Activated CD4-positive, alpha-beta T cell treated with anti-CD3 and anti-CD28 coated beads, Interleukin-2, amount 50 U/mL, for 4 hours (primary cell): Measurements from ENCODE around the gene PSMA1.

Source experiments
- DNase-seq, 2 experiments: peaks; one replicate each; pipeline ENCODE4 v3.0.0-alpha.2; 2020

The PSMA1 gene

DNA sequence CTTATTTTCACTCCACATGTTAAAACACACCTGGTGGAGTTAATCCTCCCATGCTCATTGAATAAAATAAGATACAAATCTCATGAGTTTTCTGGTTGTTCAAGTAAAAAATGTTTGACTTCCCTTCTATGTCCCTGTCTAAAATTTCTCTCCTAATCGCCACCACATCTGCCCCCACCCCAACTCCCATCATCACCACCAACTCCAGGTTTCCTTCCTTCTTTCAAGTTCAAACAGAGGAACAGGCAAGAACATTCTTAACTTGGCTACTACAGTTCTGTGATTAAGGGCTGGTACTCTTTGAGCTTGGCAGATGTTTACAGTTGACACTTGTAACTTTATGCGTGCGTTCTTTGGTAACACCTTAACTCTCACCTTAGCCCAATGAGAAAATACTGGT, 9.1 kb upstream of the PSMA1 start:
- no peak for DNase-seq

DNA sequence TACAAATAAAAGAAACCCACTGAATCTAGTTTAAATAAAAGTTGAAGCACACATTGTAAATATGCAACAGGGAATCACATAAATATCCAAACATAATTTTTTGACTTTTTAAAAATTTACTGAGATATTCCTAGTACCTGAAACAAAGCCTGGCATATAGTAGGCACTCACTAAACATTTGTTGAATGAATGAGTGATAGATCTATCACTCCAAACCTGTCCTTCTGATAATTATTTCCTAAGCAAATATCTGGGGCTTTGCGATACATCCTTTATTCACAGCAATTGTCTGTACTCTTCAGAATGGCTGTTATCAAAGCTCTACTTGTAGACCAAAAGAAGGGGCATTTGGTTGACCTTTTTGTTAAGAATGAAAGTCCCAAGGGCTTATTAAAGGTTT, 2.6 kb upstream of the PSMA1 start:
- DNase-seq, result no peak

DNA sequence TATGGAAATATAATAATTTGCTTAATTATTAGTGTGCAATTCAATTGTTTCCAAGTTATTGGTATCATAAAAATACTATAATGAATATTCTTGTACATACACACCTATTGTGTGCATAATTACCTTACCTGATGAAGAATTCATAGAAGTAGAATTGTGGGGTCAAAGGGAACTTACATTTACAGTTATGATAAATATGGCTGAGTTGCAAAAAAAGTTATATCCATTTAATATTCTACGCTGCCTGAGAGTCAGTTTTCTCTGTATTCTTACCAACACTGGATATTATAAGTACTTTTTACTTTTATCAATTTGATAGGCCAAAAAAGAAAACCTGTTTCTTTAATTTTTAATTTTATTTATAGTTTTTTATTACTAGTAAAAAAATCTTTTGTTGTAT, 2.1 kb upstream of the PSMA1 start:
- no peak for DNase-seq

DNA sequence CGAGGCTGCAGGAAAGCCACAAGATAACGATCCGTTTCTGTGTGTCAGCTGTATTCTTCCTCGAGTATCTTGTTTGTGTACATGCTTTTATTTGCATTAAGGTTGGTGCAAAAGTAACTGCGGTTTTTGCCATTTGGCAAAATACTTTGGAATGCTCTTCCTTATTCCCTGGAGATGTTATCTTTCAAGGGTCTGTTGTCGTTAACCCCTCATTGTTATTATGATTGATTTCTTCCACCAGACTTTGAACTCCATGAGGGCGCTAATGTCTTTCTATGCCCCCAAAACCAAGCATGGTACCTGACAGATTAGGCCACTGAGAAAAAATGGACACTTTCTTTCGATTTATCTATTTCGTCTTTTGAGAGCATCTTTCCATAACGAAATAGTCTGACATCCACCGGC, 563 bp upstream of the PSMA1 start:
- DNase-seq, result no peak

DNA sequence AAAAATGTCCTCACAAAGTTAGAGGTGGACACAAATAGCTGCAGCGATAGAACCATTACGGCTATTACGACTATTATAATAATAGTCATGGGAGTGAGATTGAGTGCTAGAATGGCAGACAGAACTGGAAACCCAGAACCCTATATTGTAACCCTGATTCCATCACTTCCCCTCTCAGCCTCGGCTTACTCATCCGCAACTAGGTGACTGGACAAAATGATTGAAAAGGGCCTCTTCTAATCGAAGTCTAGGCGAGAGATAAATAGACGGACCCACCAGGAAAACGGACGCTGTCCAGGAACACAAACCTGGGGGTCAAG, 629 bp downstream of the PSMA1 start:
- DNase-seq, result peak; percentile 9 to 12

DNA sequence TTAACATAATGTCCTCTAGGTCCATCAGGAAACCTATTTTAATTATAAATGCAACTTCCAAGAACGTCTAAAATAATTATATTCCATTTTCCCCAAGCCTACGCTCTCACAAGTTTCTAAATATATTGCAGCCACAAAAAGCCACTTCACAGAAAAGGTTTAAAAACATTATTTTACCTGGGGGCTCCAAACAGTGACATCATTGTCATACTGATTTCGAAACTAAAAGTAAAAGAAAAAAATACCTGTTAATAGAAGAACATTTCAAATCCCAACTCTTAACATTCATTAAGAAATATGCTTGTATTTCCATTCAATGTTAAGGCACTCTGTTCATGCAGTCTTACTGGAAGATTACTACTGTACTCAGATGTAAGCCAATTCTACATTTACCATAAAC, 1.4 kb downstream of the PSMA1 start:
- no peak for DNase-seq

DNA sequence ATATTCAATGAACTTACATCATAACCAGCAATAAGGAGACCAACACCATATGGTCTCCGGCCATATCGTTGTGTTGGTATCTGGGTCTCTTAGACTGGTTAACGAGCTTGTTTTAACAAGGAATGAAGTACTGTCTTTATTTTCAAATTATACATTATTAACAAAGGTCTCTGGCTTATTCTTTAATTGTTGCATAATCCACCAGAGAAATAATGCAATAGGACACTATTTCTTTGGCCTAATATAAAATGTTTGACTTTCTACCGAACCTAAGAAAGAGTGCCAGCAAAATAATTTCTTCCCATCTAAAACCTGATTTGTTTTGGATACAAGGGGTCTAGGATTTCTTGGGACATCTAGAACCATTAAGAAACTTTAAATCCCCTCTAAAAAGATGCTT, 6.4 kb downstream of the PSMA1 start:
- no peak for DNase-seq

DNA sequence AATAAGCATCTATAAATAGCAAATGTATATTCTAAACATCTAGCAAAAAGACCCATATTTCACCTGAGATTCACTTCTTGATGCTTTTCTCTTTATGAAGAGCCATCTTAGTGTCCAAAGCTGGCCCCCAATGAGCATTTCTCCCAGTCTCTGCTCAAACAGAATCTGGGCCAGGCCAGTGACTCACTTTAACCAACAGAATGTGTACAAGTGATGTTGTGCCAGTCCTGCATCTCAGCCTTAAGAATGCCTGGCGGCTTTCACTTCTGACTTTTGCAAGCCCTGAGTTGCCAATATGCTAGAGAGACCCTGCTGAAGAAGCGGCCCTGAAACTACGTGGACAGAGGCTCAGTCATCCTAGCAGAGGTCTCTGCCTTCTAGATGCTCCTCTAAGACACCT, 13.7 kb downstream of the PSMA1 start:
- no peak for DNase-seq

DNA sequence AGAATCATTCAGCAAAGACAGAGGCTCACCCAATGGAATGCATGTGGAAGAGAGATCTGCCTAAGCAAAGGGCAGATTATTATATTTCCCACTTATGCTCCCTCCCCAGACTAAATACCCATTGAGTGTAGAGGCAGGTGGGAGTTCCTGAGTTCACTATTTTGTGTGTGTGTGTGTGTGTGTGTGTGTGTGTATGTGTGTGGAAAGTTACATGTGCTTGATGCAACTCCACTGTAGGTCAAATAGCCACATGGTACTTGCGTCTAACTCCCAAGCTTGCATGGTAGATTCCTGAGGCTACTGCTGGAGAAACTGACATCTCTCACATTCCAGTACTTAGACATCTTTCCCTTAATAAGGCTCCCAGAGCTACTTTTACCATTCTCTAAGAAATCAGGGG, 17.2 kb downstream of the PSMA1 start:
- DNase-seq, result no peak

DNA sequence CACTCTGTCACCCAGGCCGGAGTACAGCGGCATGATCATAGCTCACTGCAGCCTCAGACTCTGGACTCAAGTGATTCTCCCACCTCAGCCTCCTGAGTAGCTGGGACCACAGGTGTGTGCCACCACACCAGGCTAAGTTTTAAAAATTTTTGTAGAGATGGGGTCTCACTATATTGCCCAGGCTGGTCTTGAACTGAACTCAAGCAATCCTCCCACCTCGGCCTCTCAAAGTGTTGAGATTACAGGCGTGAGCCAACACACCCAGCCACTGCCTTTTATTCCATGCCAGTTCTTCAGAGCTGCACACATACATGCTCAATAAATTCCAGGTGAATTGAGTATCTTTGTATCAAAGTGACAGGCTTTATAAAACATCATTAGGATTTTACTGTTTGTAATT, 18.1 kb downstream of the PSMA1 start:
- no peak for DNase-seq

DNA sequence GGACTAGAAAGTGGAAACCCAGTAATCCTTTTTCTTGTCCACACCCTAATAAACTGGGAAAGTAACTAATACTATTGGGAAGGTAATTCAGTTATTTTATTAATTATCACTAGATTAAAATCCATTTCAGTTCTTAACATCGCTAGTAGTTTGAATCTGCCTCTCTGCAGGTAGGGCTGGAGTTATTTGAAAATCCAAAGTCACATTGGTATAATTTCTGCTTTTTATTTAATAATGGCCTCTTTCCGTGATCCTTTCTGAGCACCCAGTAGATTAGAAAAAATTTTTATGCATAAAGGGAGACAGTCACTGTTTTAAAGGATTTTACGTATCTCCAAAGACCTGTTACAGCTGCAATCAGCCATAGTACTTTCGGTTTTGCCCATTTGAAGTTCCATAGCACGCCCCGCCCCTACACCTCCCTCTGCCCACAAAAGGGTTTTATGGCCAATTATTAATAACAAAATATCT, 20.0 kb downstream of the PSMA1 start:
- DNase-seq, result peak; percentile 36 to 44

DNA sequence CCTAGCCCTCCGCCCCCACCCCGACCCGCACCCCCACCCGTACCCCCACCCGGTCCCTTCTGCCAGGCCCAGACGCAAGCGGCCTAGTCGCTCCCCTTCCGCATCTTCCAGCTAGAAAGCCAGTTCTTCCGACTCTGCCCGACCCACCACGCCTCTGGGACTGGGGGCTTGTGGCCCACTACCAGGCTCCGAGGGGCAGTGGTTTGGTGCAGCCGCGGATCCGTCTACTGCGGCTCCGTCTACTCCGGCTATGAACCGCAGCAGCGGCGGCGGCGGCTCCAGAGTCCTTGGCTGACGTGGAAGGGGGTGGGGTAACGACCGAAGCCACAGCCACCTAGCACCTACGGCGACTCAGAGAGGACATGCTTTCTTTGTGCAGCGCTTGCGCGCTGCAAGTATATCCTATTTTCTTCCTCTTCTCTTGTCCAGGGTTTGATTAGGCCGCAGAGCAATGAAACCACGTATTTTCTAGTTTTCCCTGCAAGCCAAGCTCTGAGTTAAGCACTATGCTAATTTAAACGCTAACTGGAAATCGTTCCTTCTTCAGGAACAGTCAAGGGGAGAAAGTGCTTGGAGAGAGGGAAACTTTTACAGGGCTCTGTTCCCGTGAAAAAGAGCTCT, 20.5 kb downstream of the PSMA1 start, which contains the start of gene COPB1:
Gene COPB1, minus strand, starts transcription at position 252 of the 621 bp plus-strand sequence. CDS start 883 bp downstream, outside the sequence.
- peak; percentile 89 for DNase-seq

DNA sequence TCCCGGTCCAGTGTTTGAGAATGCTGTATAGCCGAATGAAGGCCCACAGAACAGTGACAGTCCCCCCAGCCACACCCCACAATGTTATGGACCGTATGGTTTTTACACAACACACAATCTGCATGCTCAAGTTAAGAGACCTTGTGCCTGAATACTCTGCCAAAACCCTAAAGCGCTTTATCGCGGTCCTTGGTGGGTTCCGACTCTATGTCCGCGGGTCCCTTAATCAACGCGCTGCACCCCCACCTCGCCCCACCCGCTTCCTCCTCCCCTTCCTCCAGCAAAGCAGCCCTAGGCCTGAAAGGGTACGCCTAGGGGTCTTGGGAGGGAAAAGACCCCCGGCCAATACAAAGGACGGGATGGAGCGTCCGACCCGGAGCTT, 21.0 kb downstream of the PSMA1 start:
- DNase-seq, result peak; percentile 4 to 14

DNA sequence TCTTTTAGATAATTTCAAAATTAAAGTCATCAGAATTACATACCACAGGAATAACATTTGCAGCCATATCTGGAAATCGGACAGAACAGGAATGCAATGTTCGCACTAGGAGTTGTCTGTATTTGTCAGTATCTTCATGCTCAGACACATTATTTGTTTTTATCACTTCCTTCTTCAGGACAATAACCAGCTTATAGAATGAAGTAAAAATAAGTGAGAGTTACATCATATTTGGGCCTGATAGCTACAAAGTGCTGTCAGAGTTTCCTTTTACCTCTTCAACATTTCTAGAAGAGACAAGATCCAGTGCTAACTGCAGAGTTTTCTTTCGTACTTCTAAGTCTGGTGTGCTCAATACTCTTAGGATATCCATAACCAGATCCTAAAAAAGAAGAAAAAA, 39.5 kb downstream of the PSMA1 start:
- DNase-seq, result no peak

DNA sequence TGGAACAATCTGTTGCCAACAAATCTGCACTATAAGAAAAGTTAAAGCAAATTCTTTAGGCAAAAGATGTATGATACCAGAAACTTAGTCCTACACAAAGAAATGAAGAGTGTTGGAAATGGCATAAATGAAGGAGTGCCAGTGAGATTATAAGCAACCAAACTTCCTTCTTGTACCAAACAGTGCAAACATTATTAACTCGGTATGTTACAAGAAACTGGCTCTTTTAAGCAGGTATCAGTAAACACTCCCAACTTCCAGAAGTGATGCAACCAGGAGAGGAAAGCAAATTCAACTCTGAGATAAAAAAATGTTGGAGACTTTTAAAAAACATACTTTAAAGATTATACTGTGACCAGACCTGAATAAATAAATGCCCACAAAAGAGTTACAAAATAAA, 49.1 kb downstream of the PSMA1 start:
- DNase-seq, result no peak

DNA sequence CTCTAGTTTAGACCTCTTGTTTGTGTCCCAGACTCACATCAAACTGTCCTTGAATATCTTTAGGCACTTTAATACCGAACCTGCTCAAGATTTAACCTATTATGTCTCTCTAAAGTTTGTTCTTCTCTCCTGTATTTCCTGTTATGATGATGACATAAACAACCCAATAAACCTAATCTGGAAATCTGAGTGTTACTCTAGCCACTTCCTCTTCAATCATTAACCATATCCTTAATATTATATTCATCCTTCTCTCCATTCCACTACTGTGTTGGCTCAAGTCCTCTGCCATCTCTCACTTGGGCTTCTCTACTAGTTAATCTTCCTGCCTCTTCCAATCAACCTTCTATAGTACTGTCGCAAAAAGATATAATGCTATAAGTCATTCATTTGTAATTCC, 56.6 kb downstream of the PSMA1 start:
- no peak for DNase-seq

DNA sequence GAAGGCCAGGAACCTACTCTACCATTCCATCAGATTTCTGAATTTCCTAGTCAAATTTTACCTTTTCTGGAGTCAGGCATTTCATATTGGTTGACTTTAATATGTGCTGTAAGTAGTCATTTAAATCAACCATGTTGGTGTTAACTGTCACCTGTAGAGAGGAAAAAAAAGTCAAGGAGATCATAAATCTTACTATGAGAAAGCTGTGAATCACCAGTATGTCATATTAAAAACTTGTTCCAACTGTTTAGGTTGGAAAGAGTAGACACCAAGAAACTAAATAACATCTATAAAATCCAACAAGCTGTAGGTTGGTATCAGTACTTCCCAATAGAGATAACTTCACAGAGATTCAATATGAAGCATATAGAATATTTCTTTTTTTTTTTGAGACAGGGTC, 60.0 kb downstream of the PSMA1 start:
- no peak for DNase-seq

DNA sequence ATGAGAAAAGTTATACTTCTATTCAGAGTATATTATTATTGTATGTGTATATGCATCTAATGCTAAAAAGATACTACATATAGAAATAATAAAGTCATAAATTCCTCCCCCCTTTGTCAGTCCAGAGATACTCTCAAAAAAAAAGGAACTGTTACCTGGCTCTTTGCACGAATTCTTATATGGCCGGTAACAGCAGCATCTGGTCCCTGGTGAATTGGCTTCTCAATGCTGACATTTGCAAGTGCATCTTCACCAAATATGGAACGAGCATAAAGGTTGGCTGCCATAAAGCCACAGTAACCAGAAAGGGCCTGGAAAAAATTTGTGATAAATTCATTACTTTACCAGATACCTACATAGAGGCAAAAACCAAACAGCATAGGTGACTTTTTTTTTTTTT, 61.8 kb downstream of the PSMA1 start:
- no peak for DNase-seq

DNA sequence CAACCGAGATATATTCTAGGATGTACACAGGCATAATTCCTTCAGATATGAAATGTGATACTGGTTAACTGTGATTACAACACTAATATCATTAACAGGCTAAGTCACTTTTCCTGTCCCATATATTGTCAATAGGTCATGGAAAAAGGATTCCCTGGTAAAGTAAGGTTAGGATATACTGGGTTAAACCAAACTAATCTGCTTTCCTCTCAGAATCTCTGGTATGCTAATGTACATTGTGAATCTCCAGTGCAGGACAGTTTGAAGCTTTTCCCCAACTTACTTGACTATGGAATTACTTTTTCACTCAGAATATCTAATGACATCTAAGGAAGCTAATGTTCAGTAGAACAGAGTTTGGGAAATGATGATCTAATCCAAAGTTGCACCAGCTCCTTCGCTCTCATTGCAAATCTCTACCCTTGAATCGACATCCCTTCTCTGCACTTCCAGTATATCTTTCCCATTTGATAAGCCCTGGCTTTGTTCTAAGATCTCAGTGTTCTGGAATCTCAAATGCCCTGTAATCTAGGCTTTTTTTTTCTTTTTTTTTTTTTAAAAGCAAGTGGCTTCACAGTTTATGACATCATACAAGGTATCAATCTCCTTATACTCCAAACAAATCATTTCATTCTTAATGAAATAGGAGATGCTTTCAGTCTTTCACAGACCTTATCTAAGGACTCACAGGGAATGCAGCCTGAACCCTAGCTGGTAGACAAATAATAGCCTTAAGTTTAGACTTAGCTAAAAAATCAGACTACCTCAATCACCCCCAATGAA, 64.3 kb downstream of the PSMA1 start:
- no peak for DNase-seq
